ENCODE measurements around the gene GRIA3. TPM values are rescaled to one million over a fixed set of nuclear protein-coding genes. Genes with fewer than 3 reads are reported as not detected.

GRIA3 gene
- total and polyA plus RNA-seq, 7 donors = 0.07 to 3.0 (median 0.82) TPM; not detected in 2

- no peaks in the 10 kb centered on the region for H3K36me3 ChIP-seq
- intact Hi-C loops (cut with DNase I) = no loop called here
- H3K9me3 ChIP-seq = no peaks in the 10 kb centered on the region
- H3K4me1 ChIP-seq = no peaks in the 10 kb centered on the region
- H3K4me3 ChIP-seq = no peak overlapping the region
- WGBS, 2 donors = 47 to 56% methylated on average over 7 of the region's 7 CpGs
- no peak overlapping the region for H3K27ac ChIP-seq
- TF ChIP-seq POLR2A (IDR thresholded peaks at IDR 0.05) = no peak
- no peak for TF ChIP-seq CTCF (IDR thresholded peaks at IDR 0.05)
- H3K27me3 ChIP-seq = no peaks in the 10 kb centered on the region
- no peak for DNase-seq
These were observed 154.0 kb downstream of the GRIA3 start for GRCh38 chrX:123337886-123338639.

GRCh38 chrX:123339221-123339905 is 155.3 kb downstream of the GRIA3 start:
- 72 to 84% methylated on average over 4 of the region's 4 CpGs for WGBS, 2 donors
- Histone ChIP-seq H3K36me3 (no peaks in the 10 kb centered on the region), H3K4me1 (no peaks in the 10 kb centered on the region), H3K9me3 (no peaks in the 10 kb centered on the region), H3K27me3 (no peaks in the 10 kb centered on the region), H3K4me3 (no peak overlapping the region), H3K27ac (no peak overlapping the region)
- intact Hi-C loops (cut with DNase I) = no loop called here
- no peak for TF ChIP-seq EP300 (IDR thresholded peaks at IDR 0.05)
- TF ChIP-seq POLR2A (IDR thresholded peaks at IDR 0.05) = no peak
- TF ChIP-seq POLR2AphosphoS5 (IDR thresholded peaks at IDR 0.05) = no peak
- TF ChIP-seq CTCF (IDR thresholded peaks at IDR 0.05) = no peak
- DNase-seq = no peak

DNA sequence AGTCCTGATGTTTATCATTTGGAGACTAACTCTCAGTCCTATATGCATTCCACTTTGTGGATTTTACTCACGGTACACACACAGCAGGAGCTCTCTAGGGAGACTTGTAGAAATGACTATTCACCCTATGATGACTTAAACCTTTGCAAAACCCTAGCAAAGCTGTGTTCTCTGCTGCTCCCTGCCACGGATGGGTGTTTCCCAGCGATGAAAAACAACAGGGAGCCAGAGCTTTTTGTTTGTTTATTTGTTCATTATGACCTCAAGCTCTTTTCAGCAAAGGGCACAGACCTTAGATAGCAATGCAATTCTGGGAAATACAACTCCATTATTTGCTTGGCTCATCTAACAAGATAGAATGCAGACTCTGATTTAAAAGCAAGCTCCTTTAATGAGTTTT is 156.6 kb downstream of the GRIA3 start:
- DNase-seq = no peak
- H3K27ac ChIP-seq = no peak overlapping the region
- no peaks in the 10 kb centered on the region for H3K4me1 ChIP-seq
- intact Hi-C loops (cut with DNase I) = no loop called here
- H3K27me3 ChIP-seq = no peaks in the 10 kb centered on the region
- 34 to 50% methylated on average over 3 of the region's 3 CpGs for WGBS, 2 donors
- TF ChIP-seq POLR2A (IDR thresholded peaks at IDR 0.05) = no peak
- TF ChIP-seq CTCF (IDR thresholded peaks at IDR 0.05) = no peak
- no peak for TF ChIP-seq EP300 (IDR thresholded peaks at IDR 0.05)
- TF ChIP-seq POLR2AphosphoS5 (IDR thresholded peaks at IDR 0.05) = no peak
- H3K9me3 ChIP-seq = no peaks in the 10 kb centered on the region
- H3K36me3 ChIP-seq = no peaks in the 10 kb centered on the region
- no peak overlapping the region for H3K4me3 ChIP-seq

DNA sequence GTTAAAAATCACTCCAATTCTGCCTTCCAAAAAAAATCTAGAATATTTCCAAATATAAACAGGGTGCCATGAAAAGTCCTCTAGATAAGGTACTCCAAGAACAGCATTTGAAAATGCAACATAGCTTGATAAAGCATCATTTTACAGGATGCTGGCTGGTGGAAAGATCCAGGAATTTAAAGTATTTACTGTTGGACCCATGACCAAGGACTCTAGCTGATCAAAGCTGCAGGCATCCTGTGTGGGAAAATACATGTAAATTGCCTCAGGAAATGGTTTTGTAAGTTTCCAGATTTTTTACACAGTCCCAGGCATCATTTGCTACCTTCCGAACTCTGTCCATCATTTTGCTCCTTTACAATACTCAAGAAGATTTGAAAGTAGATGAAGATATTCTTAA is 164.4 kb downstream of the GRIA3 start:
- H3K36me3 ChIP-seq = no peaks in the 10 kb centered on the region
- no peaks in the 10 kb centered on the region for H3K9me3 ChIP-seq
- no peak for TF ChIP-seq EP300 (IDR thresholded peaks at IDR 0.05)
- no peak for TF ChIP-seq POLR2AphosphoS5 (IDR thresholded peaks at IDR 0.05)
- no peak for TF ChIP-seq CTCF (IDR thresholded peaks at IDR 0.05)
- TF ChIP-seq POLR2A (IDR thresholded peaks at IDR 0.05) = no peak
- no peak overlapping the region for H3K27ac ChIP-seq
- intact Hi-C loops (cut with DNase I) = no loop called here
- DNase-seq = no peak
- no peaks in the 10 kb centered on the region for H3K27me3 ChIP-seq
- H3K4me1 ChIP-seq = no peaks in the 10 kb centered on the region
- 94 to 97% methylated on average over 1 of the region's 1 CpG for WGBS, 2 donors
- no peak overlapping the region for H3K4me3 ChIP-seq

All from sigmoid colon (tissue), 7 donors.